IPS-20b (cell line): Measurements from ENCODE around the gene DIS3L2.
"Not testable (repeated sequence)": the region's sequence is repeated elsewhere in the genome, so short reads cannot be mapped to it uniquely, and the experiment has no call there.

Experiments used
- H3K27ac ChIP-seq: one replicate; pipeline ENCODE4 v1.5.1; 2013; ENCODE audit warnings: low read length
- H3K27me3 ChIP-seq: 2 replicates; pipeline ENCODE4 v1.6.1; 2013; ENCODE audit warnings: mild to moderate bottlenecking, low read length, inconsistent platforms; ENCODE audit not compliant: insufficient read depth
- H3K36me3 ChIP-seq: 2 replicates; pipeline ENCODE4 v1.6.1; 2013; ENCODE audit warnings: low read depth, mild to moderate bottlenecking, inconsistent platforms, low read length, moderate library complexity; ENCODE audit not compliant: insufficient read depth
- H3K4me1 ChIP-seq: 2 replicates; pipeline ENCODE4 v1.6.1; 2013; ENCODE audit warnings: mild to moderate bottlenecking, control low read depth, inconsistent platforms, low read length, moderate library complexity; ENCODE audit not compliant: insufficient read depth
- H3K4me3 ChIP-seq: 2 replicates; pipeline ENCODE4 v1.5.1; 2013; ENCODE audit warnings: mild to moderate bottlenecking, low read length, inconsistent platforms
- H3K9ac ChIP-seq: 2 replicates; pipeline ENCODE4 v1.6.1; 2013; ENCODE audit warnings: low read depth, mild to moderate bottlenecking, inconsistent platforms, low read length, moderate library complexity
- H3K9me3 ChIP-seq: 2 replicates; pipeline ENCODE4 v1.6.1; 2013; ENCODE audit warnings: mild to moderate bottlenecking, low read depth, low read length, inconsistent platforms; ENCODE audit not compliant: insufficient read depth

Gene DIS3L2

DNA sequence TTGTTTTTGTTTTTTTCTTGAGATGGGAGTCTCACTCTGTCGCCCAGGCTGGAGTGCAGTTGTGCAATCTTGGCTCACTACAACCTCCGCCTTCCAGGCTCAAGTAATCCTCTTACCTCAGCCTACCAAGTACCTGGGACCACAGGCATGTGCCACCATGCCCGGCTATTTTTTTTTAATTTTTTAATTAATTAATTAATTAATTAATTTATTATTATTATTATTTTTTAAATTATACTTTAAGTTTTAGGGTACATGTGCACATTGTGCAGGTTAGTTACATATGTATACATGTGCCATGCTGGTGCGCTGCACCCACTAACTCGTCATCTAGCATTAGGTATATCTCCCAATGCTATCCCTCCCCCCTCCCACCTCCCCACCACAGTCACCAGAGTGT lies 215.1 kb downstream of the DIS3L2 start:
- not testable (repeated sequence) for H3K36me3 ChIP-seq, H3K9me3 ChIP-seq, H3K4me3 ChIP-seq, H3K4me1 ChIP-seq, H3K27me3 ChIP-seq, H3K9ac ChIP-seq, H3K27ac ChIP-seq

DNA sequence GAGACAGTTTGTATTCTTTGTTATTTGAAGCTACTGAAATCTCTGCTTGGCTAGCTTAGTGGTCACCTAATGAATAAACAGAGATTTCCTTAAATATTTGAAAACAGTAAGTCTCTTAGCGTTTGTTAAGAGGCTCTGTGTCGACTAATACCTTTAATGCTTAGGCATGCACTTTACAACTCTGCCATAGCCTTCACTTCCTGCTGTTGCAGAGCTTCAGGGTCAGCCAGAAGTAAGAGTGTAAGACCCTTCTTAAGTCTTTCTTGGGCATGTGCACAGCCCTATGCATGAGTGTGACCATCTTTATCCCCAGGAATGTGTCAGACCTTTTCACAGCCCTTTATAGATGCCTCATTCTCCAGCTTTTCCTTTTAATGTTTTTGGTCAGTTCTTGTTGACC lies 221.8 kb downstream of the DIS3L2 start:
- Histone ChIP-seq H3K9me3 (no peaks in the 10 kb centered on the region), H3K27ac (no peak overlapping the region), H3K9ac (no peak overlapping the region), H3K27me3 (no peaks in the 10 kb centered on the region), H3K4me1 (no peaks in the 10 kb centered on the region), H3K4me3 (no peak overlapping the region), H3K36me3 (no peaks in the 10 kb centered on the region)

DNA sequence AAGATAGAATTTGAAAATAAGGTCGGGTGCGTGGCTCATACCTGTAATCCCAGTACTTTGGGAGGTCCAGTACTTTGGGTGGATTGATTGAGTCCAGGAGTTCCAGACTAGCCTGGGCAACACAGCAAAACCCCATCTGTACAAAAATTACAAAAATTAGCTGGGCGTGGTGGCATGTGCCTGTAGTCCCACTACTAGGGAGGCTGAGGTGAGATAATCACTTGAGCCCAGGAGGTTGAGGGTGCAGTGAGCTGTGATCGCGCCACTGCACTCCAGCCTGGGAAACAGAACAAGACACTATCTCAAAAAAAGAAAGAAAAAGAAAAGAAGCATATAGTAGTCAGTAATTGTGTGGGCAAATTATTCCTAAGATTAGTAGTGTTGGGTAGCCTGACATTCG lies 222.8 kb downstream of the DIS3L2 start:
- H3K9me3 ChIP-seq: no peaks in the 10 kb centered on the region
- H3K4me1 ChIP-seq: no peaks in the 10 kb centered on the region
- no peaks in the 10 kb centered on the region for H3K27me3 ChIP-seq
- H3K36me3 ChIP-seq: no peaks in the 10 kb centered on the region
- H3K9ac ChIP-seq: no peak overlapping the region
- H3K4me3 ChIP-seq: no peak overlapping the region
- no peak overlapping the region for H3K27ac ChIP-seq

DNA sequence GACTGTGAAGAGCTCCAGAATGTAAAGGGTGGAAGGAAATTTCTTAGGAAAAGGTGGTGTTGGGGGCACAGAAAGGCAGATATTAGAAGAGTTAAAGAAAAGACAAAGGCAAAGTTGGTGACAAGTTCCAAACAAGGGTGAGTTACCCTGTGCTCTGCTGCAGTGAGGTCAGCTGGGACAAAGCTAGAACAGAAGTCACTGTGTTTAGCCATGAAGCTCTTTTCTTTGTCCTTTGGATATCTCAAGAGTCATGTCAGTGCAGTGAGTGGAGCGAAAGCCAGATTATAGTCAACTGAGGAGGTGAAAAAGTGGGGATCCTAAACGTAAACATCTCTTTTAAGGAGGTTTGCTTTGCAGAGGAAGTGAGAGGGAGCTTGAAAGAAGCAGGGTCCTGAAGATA lies 229.3 kb downstream of the DIS3L2 start:
- Histone ChIP-seq H3K36me3 (no peaks in the 10 kb centered on the region), H3K27ac (no peak overlapping the region), H3K4me3 (no peak overlapping the region), H3K9ac (no peak overlapping the region), H3K27me3 (no peaks in the 10 kb centered on the region), H3K4me1 (no peaks in the 10 kb centered on the region), H3K9me3 (peaks cover 3% of the 10 kb centered on the region; the same call in 1 of the 2 replicates)

DNA sequence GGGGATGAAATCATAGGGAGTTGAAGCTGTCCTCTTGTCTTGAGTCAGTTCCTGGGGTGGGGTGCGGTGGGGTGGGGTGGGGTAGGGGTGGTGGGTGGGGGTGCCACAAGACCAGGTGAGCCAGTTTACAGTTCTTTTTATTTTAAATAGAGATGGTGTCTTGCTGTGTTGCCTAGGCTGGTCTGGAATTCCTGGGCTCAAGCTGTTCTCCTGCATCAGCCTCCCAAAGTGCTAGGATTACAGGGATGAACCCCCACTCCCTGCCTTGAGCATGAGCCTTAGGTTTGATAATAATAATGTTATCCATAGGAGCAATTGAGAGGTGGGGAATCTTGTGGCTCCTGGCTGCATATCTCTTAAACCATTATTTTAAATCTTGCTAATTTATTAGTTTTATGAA lies 234.0 kb downstream of the DIS3L2 start:
- H3K27ac ChIP-seq: no peak overlapping the region
- no peak overlapping the region for H3K4me3 ChIP-seq
- H3K27me3 ChIP-seq: no peaks in the 10 kb centered on the region
- no peak overlapping the region for H3K9ac ChIP-seq
- peaks cover 3% of the 10 kb centered on the region; the same call in 1 of the 2 replicates for H3K9me3 ChIP-seq
- peaks cover 12% of the 10 kb centered on the region for H3K4me1 ChIP-seq
- no peaks in the 10 kb centered on the region for H3K36me3 ChIP-seq

DNA sequence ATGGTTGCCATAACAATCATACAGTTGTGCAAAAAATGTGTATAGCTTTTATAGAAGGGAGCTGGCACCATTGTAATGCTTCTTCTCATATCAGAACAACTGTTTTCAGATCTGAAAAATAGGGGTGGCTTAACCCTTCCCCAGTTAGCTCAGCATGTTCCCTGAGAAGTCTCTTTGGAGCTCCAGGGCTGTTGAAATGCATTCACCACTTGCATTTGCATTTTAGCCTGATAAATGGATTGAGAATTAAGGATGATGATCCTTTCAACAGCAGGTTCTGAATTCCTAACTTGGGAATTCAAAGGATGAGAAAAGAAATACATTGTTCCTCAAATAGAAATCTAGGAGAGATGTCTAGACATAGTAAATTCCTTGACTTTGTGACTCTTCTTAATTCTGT lies 235.3 kb downstream of the DIS3L2 start:
- H3K9ac ChIP-seq: no peak overlapping the region
- H3K27ac ChIP-seq: no peak overlapping the region
- no peak overlapping the region; the same call in 1 of the 2 replicates for H3K4me3 ChIP-seq
- no peaks in the 10 kb centered on the region for H3K36me3 ChIP-seq
- no peaks in the 10 kb centered on the region for H3K27me3 ChIP-seq
- H3K4me1 ChIP-seq: peaks cover 12% of the 10 kb centered on the region
- peaks cover 3% of the 10 kb centered on the region; the same call in 1 of the 2 replicates for H3K9me3 ChIP-seq

DNA sequence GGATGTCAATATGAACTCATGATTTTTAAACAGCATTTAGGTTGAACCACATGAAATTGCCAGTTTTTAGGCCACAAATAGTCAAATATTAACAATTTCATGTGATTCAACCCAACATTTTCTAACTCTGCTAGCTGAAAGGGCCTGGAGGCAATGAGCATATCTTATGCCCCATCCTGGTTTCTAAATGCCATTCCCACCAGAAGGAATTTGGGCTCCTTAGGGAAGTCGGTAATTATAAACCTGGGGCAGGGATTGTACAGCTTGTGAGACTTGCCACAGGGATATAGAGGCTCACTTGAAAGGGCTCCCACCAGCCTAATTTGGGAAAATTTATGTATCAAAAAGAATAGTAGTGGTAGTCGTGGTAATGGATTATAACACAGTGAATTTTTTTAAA lies 238.7 kb downstream of the DIS3L2 start:
- Histone ChIP-seq H3K4me3 (no peak overlapping the region), H3K27me3 (no peaks in the 10 kb centered on the region), H3K9ac (no peak overlapping the region), H3K4me1 (peaks cover 17% of the 10 kb centered on the region), H3K27ac (no peak overlapping the region), H3K36me3 (no peaks in the 10 kb centered on the region), H3K9me3 (no peaks in the 10 kb centered on the region; the same call in 1 of the 2 replicates)

DNA sequence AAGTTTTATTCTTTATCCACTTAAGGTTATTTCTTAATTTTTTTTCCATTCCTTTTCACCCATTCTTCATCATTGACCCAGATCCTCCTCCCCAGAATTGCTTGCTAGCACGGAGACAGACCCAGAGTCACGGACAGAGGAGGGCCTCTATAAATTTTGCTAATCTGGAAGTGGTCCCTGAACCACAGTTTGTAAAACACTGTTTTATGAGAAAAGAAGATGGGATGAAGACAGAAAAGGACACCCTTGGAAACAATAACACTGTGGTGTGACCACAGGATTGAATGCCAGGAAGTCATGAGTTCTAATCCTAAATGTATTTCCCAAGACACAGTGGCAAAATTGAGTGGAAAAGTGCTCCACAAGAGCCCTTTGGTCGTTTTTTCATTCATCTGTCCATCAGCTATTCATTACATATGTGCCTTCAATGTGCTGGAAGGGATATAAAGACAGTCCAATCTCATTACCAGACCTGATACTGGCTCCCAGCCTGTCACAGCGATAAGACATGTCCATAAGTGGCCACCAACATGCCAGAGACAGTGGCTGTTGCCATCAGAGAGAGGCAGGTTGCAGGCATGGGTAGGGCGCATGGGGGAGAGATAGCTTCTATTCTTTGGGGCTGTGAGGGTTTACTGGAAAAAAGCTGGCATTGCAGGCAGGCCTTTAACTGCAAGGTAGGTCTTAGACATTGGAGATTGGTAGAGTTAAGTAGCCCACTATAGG lies 241.8 kb downstream of the DIS3L2 start:
- H3K36me3 ChIP-seq: no peaks in the 10 kb centered on the region
- no peak overlapping the region for H3K9ac ChIP-seq
- H3K27ac ChIP-seq: no peak overlapping the region
- H3K4me1 ChIP-seq: peaks cover 6% of the 10 kb centered on the region; the same call in 1 of the 2 replicates
- no peaks in the 10 kb centered on the region for H3K27me3 ChIP-seq
- H3K9me3 ChIP-seq: no peaks in the 10 kb centered on the region
- no peak overlapping the region for H3K4me3 ChIP-seq

DNA sequence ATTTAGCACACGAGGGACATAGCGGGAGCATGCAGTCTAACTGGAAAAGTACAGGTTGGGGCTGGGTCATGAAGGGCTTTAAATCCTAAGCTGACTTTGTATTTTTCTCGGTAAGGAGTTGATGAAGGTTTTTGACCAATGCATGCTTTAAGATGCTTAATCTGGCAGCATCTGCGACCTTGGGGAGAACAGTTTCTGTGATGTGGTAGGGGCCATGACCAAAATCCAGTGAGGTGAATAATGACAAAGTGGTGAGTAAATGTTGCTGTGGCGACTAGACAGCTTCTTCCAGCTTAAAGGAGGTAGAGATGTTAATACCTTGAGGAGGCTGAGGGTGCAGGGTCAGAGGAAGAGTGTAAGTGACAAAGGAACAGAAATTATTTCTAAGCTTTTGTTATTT lies 242.4 kb downstream of the DIS3L2 start:
- H3K27ac ChIP-seq: no peak overlapping the region

DNA sequence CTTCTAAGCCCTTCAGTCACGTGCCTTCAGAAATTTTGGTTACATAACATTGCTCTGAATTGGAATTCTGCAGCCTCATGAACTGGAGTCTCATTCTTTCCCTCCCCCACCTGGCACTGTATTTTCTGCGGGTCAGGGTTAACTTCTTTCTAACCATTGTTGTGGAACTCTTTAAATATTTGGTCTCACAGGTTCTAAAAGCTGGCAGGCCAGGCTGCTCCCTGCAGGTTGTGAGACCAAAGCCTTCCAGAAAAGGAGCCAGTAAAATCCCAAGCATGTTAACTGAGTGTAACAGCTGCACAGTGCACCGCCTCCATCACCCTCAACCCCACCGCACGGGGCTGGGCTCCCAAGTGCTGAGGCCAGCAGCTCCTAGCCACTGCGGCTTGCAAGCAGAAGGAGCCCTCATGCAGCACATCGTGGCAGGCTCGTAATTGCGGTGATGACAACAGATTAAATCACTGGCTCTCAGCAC lies 243.0 kb downstream of the DIS3L2 start:
- Histone ChIP-seq H3K9me3 (no peaks in the 10 kb centered on the region), H3K27me3 (no peaks in the 10 kb centered on the region), H3K27ac (no peak overlapping the region), H3K36me3 (no peaks in the 10 kb centered on the region), H3K4me1 (peaks cover 6% of the 10 kb centered on the region; the same call in 1 of the 2 replicates), H3K4me3 (no peak overlapping the region), H3K9ac (no peak overlapping the region)

More for the DNA sequence above, 242.4 kb downstream of the DIS3L2 start:
- H3K27me3 ChIP-seq: no peaks in the 10 kb centered on the region
- no peaks in the 10 kb centered on the region for H3K9me3 ChIP-seq
- H3K4me1 ChIP-seq: peaks cover 6% of the 10 kb centered on the region; the same call in 1 of the 2 replicates
- no peaks in the 10 kb centered on the region for H3K36me3 ChIP-seq
- no peak overlapping the region for H3K4me3 ChIP-seq
- no peak overlapping the region for H3K9ac ChIP-seq

DNA sequence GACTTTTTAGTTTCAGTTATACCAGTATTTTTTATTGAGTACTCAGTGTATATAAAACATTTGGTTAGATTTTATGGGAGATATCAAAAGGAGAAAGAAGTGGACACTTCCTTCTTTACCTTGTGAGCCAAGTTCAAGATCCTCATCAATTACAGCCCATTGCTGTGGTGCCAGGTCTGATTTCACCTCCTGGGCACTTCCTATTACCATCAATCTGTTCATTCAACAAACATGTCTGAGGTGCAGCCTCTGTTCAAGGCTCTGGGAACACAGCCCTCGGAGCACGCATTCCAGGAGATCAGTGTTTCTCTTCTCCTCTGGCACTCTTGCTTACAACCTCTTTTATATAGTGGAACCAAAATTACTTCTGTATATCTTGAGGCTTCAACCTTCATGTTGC lies 245.7 kb downstream of the DIS3L2 start:
- Histone ChIP-seq H3K9ac (no peak overlapping the region), H3K9me3 (no peaks in the 10 kb centered on the region), H3K27me3 (no peaks in the 10 kb centered on the region), H3K4me3 (no peak overlapping the region), H3K4me1 (peaks cover 6% of the 10 kb centered on the region; the same call in 1 of the 2 replicates), H3K27ac (no peak overlapping the region), H3K36me3 (0 out of 2 replicates have a peak, but pooled peaks cover 6% of the 10 kb centered on the region)

DNA sequence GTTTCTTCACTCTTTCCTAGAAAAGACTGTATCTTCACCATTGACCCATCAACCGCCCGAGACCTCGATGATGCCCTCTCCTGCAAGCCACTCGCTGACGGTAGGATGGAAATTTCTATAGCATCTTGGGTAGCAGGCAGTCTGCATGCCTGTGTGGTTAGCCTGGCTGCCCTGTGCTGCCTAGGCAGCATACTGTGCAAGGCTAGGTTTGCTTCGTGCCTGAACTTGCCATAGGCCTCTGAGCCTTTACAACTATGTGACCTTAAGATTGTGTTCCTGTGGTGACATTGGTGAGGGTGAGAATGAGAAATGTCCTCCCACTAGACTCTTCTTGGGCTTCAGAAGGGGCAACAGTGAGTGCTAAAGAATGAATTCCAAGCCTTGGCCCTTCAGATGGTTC lies 248.8 kb downstream of the DIS3L2 start:
- Histone ChIP-seq H3K4me1 (no peaks in the 10 kb centered on the region), H3K36me3 (0 out of 2 replicates have a peak, but pooled peaks cover 6% of the 10 kb centered on the region), H3K4me3 (no peak overlapping the region), H3K27me3 (no peaks in the 10 kb centered on the region), H3K9me3 (no peaks in the 10 kb centered on the region), H3K9ac (no peak overlapping the region), H3K27ac (no peak overlapping the region)
